22Rv1 (cell line): ENCODE data around the gene ZNF593.

Experiments used
- H3K27ac ChIP-seq: fragments of 450-650 bp; 2 replicates; pipeline ENCODE4 v1.5.1; 2017
- CTCF ChIP-seq: fragments of 450-650 bp; IDR thresholded peaks from 2 replicates; pipeline ENCODE4 v1.5.1; 2017; ENCODE audit warnings: mild to moderate bottlenecking
- ZFX ChIP-seq: fragments of 450-650 bp; IDR thresholded peaks from 2 replicates; pipeline ENCODE4 v1.6.1; 2017; ENCODE audit warnings: antibody characterized with exemption, borderline replicate concordance

ZNF593 gene

GRCh38 chr1:26160527-26161414 lies 8.9 kb upstream of the ZNF593 start:
- TF ChIP-seq CTCF (no peak), ZFX (no peak)
- no peak overlapping the region for H3K27ac ChIP-seq

GRCh38 chr1:26161415-26162219 lies 8.1 kb upstream of the ZNF593 start:
- TF ChIP-seq CTCF (peak; percentile 74), ZFX (no peak)
- 0 out of 2 replicates have a peak overlapping the region, but pooled peaks have one; percentile 12 for H3K27ac ChIP-seq

GRCh38 chr1:26162220-26162709 lies 7.4 kb upstream of the ZNF593 start:
- TF ChIP-seq CTCF, result no peak
- no peak for TF ChIP-seq ZFX
- H3K27ac ChIP-seq, result 0 out of 2 replicates have a peak overlapping the region, but pooled peaks have one; percentile 12

GRCh38 chr1:26163684-26164035 lies 6.0 kb upstream of the ZNF593 start:
- no peak for TF ChIP-seq CTCF
- no peak for TF ChIP-seq ZFX
- H3K27ac ChIP-seq, result no peak overlapping the region

- no peak overlapping the region for H3K27ac ChIP-seq
- TF ChIP-seq CTCF (peak; percentile 97), ZFX (no peak)
These were observed 5.5 kb upstream of the ZNF593 start for GRCh38 chr1:26164036-26164860.

GRCh38 chr1:26164861-26165842 lies 4.6 kb upstream of the ZNF593 start:
- TF ChIP-seq CTCF, result no peak
- no peak for TF ChIP-seq ZFX
- no peak overlapping the region for H3K27ac ChIP-seq
